GM19099 (cell line): ENCODE results near the gene TMEM255B.

ENCODE experiments used
- POLR2A ChIP-seq: IDR thresholded peaks from 3 replicates; pipeline ENCODE4 v1.6.1; 2011; ENCODE audit warnings: low read depth; ENCODE audit not compliant: insufficient read length; ENCODE audit errors: extremely low read depth

TMEM255B gene

DNA sequence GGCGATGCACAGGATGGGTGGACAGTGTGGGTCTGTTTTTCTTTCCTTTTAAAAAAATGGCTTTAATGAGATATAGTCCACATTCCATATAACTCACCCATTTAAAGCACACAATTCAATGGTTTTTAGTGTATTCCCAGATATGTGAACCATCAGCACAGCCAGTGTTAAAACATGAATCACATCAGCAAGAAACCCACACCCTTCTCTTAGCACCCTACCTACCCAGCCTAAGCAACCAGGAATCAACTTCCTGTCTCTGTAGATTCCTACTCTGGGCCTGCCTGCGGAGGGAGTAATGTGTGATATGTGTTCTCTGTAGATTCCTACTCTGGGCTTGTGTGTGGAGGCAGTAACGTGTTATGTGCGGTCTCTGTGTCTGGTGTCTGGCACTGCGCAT, 11.9 kb downstream of the TMEM255B start:
- TF ChIP-seq POLR2A, result no peak

DNA sequence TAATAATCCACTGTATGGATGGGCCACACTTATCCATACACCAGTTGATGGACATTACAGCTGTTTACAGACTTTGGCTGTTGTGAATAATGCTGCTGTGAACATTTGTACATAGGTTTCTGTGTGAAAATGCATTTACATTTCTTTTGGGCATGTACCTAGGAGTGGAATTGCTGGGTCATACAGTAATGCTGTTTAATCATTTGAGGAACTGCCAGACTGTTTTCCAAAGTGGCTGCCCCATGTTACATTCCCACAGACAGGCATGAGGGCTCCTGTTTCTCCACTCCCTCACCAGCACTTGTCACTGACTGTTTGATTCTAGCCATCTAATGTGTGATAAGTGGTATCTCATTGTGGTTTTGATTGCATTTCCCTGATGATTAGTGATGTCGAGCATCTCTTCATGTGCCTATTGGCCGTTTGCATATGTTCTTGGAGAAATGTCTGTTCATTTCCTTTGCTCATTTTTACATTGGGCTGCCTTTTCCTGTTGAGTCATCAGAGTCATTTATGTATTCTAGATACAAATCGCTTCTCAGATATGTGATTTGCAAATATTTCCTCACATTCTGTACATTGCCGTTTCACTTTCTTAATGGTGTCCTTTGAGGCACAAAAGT, 12.8 kb downstream of the TMEM255B start:
- no peak for TF ChIP-seq POLR2A

DNA sequence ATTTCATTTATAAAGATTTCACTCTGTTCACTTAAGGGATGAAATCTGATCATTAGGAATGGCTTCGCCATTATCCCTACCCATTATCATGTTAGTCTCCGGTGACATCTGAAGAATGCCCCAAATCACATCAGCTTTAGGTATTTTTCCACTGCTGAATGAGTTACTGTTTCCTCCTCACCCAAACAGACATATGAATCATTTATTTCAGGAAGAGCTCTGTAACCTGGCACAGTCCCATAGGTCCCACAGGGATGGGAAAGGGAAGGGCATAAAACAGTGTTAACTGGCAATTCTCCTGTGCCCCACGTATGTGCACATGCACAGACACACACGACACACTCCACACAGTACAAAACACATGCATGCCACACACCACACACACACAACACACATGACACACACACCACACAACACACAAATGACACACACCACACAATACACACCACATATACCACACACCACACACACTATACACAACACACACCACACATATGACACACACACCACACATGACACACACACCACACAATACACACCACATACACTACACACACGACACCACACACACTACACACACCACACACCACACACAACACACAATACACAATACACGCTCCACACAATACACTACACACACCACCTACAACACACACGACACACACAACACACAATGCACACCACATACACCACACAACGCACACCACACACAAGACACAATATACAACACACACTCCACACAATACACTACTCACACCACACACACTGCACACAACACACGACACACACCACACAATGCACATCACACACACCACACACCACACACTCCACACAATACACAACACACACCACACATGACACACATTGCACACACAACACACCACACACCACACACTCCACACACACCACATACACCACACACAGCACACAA, 15.4 kb downstream of the TMEM255B start:
- TF ChIP-seq POLR2A, result no peak

DNA sequence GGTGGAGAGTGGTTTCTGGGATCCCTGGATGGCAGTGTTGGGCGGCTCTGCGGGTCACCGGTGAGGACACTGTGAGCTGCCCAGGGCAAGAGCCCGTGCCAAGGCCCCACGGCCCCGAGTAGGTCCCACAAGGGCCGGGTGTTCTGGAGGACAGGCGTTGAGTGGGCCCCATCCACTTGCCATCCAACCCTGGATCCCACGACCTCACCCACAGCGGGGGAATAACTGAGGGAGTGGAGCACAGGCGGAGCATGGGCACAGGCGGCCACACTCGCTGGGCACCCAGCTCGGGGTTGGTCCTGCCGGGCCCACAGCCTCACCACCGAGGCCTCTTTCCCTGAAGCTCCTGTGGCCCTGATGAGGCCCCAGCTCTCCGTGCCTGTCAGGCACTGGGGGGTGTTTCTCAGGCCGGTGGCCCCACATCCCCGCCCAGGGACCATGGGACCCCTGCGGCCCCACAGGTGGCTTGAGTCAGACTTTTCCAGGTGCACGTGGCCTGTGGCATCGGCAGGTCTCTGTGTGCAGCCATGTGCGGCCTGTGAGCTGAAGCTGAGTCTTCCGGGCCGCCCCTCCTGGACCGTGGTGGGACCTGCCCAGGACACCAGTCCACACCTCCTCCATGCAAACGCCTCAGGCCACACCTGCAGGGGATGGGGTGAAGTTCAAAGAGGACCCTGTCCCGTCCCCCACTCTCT, 16.6 kb downstream of the TMEM255B start:
- no peak for TF ChIP-seq POLR2A

DNA sequence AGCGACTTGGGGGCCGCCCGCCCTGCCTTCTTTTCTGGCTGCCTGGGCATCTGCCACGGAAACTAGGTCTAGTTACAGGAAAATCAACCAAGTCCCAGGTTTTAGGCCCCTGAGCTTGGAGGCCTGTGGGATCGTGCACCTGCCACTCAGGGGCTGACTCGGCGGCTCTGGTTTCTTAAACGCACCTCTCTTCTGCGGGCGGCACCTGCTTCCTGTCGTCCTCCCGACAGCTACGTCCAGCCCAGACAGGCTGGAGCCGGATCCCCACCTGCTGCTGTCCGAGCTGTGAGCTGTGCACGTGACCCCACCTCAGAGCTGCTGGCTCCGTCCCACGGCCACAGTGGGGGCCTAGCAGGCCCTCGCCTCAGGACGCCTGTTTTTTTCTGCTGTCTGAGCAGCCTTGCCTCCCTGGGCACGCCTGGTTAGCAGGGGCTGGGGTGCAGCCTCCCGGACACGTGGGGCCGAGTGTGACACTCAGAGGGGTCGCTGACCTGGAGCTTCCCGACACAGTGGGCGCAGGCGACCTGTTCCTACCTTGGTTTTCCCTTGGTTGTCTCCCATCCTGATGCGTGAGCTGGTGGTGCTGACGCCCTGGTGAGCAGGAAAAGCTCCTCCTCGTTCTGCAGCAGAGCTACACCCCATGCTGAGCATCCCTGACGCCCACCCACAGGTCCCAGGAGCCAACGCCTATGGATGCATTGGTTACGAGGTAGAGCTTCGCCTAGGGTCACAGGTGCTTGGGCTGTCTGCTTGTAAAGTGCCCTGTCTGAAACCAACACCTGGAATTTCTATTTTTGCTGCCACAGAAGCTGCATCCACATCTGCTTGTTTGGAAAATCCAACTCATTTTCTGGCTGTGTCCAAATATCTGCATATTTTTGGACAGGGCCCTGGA, 17.5 kb downstream of the TMEM255B start:
- TF ChIP-seq POLR2A, result no peak

DNA sequence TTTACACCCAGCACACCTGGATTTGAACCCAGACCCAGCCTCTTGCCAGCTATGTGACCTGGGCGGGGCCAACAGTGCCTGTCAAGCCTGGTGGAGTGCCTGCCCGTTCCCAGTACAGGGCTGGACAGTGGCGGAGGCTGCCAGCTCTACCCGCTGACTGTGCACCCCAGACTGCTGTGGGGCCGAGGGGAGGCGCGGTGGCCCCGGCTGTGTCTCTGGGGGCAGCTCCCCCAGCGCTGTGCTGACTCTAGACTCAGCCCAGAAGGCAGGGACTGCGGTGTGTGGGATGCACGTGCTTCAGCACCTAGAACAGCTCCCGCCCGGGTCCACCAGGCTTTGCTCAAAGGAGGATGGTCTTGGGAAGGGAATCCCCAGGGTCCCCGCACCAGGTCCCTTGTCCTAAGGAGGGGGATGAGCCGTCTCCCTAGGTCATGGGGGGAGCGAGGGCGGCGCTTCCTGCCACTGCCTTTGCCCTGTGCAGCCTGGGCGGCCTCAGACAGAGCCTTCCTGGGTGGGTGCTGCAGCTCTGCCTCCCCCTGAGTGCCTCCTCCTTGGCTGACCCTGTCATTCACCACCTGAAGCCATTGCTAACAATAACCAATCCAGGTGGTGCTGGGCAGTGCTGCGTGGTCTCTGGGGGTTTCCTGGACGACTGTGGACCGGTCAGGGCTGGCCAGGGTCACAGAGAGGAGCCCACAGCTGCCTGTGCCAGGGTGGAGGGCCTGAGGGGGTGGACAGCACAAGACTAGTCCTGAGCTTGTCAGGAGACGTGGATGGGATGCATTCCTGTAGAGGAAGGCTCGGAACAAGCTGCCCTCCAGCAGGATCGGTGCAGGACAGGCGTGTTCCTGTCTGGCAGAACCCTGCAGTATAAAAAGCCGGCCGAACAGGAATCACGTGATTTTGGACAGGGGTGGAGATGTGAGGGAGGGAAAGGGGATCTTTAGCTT, 18.6 kb downstream of the TMEM255B start:
- TF ChIP-seq POLR2A, result no peak

DNA sequence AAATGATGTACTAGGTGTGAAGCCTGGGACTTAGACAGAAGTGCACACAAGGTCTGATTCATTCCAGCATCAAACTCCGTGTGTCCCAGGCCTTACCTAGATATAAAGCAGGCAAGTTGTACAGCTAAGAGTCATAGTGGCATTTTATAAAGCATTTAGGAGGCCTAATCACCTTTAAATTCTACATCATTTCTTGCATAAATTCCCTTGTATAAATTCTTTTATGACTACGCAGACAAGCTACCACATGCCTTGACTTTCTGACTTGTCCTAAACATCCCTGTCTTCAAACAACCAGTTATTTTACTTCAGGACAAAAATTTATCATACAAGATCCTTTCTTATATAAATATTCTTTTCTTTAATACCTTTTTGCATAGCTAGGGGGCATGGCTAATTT, 22.5 kb downstream of the TMEM255B start:
- no peak for TF ChIP-seq POLR2A

DNA sequence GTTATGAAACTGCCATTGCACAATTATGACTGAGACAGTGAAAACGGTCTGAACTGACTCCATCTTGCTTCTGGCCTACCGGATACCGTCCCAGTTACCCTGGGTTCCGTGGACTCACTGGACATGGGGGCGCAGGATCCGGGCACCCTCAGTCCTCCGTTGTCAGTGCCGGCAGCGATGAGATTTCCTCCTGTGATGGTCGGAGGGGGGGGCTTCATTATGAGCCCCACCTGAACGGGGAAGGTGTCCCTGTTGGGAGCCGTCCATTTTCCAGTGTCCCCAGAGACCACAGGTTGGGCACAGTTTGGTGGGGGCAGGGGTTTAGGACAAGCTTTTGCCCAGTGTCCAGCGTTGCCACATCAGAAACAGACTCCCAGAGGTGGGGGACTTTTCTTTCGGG, 23.4 kb downstream of the TMEM255B start:
- TF ChIP-seq POLR2A, result no peak

DNA sequence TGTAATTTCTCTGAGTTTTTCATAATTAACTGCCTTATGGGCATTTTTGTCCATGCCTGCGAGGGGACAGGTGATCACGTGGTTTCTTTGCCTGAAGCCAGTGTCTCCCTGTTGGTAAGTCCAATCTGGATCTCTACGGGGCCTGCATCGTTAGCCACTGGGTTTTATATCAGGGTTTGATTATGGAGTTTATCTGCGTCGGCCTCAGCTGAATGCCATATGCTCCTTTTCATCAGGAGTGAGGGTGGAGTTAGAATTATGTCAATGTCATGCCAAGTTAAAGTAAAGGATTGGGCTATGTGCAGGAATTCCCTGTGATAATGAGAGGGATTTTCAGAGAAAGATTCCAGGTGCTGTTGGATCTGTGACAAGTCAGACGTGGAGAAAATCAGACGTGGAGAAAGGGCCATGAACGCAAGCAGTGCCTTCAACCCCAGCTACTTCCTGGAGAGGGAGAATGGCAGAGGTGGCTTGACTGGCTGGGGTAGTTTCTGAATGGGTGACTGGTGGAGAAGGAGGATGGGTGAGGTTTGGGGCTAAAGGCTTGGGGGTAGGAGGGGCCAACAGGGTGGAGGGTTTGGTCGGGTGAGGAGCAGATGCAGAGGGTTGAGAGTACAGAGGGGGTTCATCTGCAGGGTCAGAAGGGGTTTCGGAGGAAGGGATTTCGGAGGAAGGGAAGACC, 24.3 kb downstream of the TMEM255B start:
- no peak for TF ChIP-seq POLR2A

DNA sequence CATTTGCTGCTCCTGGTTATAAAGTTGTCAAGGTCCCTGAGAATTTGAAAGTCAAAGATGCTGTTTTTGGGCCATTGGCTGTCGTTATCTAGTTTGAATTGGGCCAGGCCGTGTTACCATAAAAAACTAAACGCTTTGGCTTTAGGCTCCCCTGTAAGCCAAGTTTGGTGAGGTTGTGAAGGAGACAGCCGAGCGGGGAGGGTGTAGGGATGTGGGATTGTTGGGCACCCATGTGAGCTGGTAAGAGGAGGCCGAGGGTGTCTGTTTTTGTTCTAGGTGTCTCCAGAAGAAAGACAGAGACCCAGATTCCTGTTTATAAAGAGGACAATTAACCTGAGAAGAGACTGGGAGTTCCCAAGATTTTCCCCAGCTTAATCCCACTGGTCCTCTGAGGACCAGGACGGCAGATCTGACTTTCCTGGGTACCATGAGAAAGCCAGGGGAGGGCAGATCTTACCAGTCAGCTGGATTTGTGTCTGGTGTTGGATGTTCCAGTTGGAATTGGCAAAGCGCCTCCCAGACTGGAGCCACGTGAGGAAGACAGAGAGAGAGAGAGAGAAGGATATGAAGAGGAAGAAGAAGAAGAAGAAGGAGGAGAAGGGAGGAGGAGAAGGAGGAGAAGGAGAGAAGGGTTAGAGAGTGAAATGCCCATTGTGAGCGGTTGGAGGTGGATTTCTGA, 25.1 kb downstream of the TMEM255B start:
- TF ChIP-seq POLR2A, result no peak

DNA sequence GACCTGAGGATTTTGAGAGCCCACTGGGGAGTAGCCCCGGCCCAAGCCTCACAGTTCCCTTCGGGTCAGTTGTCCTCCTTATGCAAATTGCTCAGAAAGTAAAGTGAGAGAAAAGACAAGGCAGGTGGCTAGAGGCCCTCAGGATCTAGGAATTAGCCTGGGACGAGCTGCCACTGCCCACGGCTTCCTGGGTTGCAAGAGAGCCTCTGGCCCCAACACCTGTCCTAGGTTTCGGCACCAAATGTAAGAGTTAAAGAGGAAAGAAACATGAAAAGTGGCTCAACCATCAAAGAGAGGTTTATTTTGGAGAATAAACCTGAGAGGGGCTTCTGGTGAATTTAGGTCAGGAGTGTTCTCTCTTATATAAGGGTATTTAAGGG, 25.6 kb downstream of the TMEM255B start:
- TF ChIP-seq POLR2A, result no peak

DNA sequence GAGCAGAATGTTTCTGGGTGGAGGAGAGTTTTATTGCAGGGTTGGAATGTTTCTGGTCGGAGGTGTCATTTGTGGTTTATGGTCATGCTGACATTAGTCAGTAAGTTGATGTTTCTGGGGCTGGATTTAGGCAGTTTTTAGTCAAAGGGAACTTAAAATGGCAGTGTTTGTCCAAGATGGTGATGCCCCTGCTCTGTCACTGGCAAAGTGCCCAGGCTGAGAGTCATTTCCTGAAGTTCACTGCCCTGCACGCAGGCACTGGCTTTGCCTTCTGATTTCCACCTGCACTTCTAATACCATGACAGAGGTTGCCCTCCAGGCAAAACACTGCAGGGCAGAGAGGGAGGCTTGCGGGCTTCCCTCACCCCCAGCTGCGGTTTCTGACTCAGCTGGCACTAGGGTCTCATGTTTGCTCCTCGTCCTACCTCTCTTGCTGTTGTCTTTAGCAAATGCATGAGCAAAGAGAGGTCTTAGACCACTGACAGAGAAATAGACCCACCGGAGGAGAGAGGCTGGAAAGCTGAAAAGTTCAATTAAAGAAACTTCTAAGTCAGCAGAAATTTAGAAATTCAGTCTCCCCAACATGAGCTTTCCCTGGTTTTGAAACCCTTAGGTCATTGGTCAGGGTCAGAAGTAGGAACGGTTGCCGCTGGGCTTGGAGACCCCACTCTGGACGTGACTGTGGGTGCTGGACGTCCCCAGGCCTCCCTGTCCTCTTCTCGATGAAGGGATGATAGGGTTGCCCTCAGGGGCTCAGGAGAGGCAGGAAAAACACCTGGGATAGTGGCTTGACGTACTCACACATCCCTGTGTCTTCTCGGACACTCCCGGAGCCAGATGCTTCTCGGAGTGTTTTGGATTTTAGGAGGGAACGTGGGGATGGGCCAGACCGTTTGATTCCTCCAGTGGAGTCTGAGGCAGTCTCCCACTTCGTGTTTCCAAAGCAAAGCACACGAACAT, 26.3 kb downstream of the TMEM255B start:
- no peak for TF ChIP-seq POLR2A

DNA sequence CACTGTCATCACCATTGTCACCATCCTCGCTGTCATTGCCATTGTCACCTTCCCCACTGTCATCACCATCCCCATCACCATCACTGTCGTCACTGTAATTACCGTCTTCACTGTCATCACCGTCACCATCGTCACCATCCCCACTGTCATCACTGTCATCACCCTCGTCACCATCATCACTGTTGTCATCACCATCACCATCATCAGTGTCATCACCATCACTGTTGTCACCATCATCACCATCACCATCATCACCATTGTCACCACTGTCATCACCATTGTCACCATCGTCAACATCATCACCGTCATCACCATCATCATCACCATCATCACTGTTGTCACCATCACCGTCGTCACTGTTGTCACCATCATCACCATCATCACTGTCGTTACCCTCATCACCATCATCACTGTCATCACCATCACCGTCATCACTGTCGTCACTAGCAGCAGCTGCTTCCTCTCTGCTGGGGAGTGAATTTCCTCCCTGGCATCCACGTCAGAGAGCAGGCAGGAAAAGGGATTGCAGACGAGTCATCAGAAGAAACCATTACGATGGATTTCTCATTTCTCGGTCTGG, 27.3 kb downstream of the TMEM255B start:
- no peak for TF ChIP-seq POLR2A
